ENCODE measurements around the gene FOXA3. TPM values are rescaled to one million over a fixed set of nuclear protein-coding genes. Genes with fewer than 3 reads are reported as not detected.

The FOXA3 gene
- total and polyA plus RNA-seq, 12 donors: 0.01 to 0.11 TPM; not detected in 10

DNA sequence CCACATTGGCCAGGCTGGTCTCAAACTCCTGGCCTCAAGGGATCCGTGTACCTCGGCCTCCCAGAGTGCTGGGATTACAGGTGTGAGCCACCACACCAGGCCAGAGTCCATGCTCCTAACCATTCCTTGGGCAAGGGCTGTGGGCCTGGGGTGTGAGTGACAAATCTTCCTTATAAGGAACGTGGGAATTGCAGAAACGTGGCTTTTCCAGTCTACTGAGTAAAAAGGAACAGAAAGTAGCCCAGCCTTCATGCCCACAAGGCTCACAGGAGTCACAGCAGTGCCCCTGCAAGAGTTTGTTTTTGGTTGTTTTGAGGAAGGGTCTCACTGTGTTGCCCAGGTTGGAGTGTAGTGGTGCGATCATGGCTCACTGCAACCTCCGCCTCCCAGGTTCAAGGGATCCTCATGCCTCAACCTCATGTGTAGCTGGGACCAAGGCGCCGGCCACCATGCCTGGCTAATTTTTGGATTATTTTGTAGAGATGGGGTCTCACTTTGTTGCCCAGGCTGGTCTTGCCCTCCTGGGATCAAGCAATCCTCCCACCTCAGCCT is 33.2 kb downstream of the FOXA3 start:
- TF ChIP-seq CTCF (IDR thresholded peaks at IDR 0.05): no peak
- ATAC-seq (no peak), DNase-seq (no peak)
- Histone ChIP-seq H3K9me3 (no peaks in the 10 kb centered on the region), H3K4me1 (peaks cover 0 to 15% (median 12%) of the 10 kb centered on the region in 9 donors), H3K27me3 (no peaks in the 10 kb centered on the region), H3K4me3 (no peak overlapping the region), H3K27ac (no peak overlapping the region), H3K36me3 (peaks cover 0 to 58% (median 5%) of the 10 kb centered on the region in 9 donors)
- 93 to 97% methylated on average over 8 of the region's 8 CpGs for WGBS, 2 donors
- intact Hi-C loops (cut with DNase I): no loop called here

GRCh38 chr19:45899253-45899652 is 35.1 kb downstream of the FOXA3 start:
- H3K9me3 ChIP-seq: no peaks in the 10 kb centered on the region
- H3K27me3 ChIP-seq: no peaks in the 10 kb centered on the region
- peaks cover 0 to 20% (median 18%) of the 10 kb centered on the region in 9 donors for H3K4me1 ChIP-seq
- no peak for TF ChIP-seq CTCF (IDR thresholded peaks at IDR 0.05)
- H3K27ac ChIP-seq: no peak overlapping the region
- DNase-seq (no peak), ATAC-seq (no peak)
- H3K4me3 ChIP-seq: no peak overlapping the region
- intact Hi-C loops (cut with DNase I): no loop called here
- 90 to 97% methylated on average over 7 of the region's 7 CpGs for WGBS, 2 donors
- peaks cover 0 to 54% (median 5%) of the 10 kb centered on the region in 9 donors for H3K36me3 ChIP-seq

DNA sequence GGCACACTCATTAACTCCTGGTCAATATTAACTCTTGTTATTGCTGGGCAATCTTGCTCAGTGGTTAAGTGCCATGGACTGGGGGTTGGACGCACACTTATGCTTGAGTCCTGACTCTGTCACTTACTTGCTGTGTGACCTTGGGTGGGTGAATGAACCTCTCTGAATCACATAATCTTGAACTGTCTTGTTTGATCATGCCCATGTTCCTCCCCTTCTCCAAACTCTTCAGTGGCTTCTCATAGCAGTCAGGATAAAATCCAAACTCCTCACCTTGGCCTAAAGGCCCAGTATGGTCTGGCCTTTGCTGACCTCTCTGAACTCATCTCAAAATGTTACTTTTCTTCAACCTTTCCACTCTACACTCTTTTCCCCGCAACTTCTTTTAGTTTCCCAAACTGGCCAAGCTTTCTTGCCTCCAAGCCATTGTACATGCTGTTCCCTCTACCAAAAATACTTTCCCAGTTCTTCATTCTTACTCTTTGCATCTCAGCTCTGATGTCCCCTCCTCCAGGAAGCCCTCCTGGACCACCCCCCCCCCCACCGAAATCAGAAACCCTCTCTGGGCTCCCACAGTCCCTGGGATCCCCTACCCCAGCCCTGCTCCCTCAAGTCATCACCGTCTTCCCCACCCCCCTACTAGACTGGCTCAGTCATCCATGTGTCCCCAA is 35.9 kb downstream of the FOXA3 start:
- peaks cover 0 to 20% (median 18%) of the 10 kb centered on the region in 9 donors for H3K4me1 ChIP-seq
- no peak overlapping the region for H3K27ac ChIP-seq
- H3K27me3 ChIP-seq: no peaks in the 10 kb centered on the region
- ATAC-seq (no peak), DNase-seq (no peak)
- WGBS, 2 donors: 95 to 100% methylated on average over 4 of the region's 4 CpGs
- TF ChIP-seq CTCF (IDR thresholded peaks at IDR 0.05): no peak
- no peak overlapping the region for H3K4me3 ChIP-seq
- H3K9me3 ChIP-seq: no peaks in the 10 kb centered on the region
- H3K36me3 ChIP-seq: peaks cover 0 to 46% (median 5%) of the 10 kb centered on the region in 9 donors
- intact Hi-C loops (cut with DNase I): no loop called here

- H3K27ac ChIP-seq: no peak overlapping the region
- 69 to 70% methylated on average over 22 of the region's 22 CpGs for WGBS, 2 donors
- intact Hi-C loops (cut with DNase I): no loop called here
Measured at GRCh38 chr19:45900738-45901431, 36.8 kb downstream of the FOXA3 start.

More at GRCh38 chr19:45900738-45901431, 36.8 kb downstream of the FOXA3 start:
- Histone ChIP-seq H3K4me1 (peaks cover 0 to 20% (median 18%) of the 10 kb centered on the region in 9 donors), H3K36me3 (peaks cover 0 to 38% (median 5%) of the 10 kb centered on the region in 9 donors), H3K4me3 (peak overlapping the region; percentile 58 to 87 (median 78)), H3K27me3 (no peaks in the 10 kb centered on the region), H3K9me3 (no peaks in the 10 kb centered on the region)
- no peak for TF ChIP-seq CTCF (IDR thresholded peaks at IDR 0.05)
- DNase-seq: no peak
- ATAC-seq: no peak

All from heart right ventricle (tissue), 16 donors.